ENCODE data around the gene EFEMP1.

EFEMP1 gene

DNA sequence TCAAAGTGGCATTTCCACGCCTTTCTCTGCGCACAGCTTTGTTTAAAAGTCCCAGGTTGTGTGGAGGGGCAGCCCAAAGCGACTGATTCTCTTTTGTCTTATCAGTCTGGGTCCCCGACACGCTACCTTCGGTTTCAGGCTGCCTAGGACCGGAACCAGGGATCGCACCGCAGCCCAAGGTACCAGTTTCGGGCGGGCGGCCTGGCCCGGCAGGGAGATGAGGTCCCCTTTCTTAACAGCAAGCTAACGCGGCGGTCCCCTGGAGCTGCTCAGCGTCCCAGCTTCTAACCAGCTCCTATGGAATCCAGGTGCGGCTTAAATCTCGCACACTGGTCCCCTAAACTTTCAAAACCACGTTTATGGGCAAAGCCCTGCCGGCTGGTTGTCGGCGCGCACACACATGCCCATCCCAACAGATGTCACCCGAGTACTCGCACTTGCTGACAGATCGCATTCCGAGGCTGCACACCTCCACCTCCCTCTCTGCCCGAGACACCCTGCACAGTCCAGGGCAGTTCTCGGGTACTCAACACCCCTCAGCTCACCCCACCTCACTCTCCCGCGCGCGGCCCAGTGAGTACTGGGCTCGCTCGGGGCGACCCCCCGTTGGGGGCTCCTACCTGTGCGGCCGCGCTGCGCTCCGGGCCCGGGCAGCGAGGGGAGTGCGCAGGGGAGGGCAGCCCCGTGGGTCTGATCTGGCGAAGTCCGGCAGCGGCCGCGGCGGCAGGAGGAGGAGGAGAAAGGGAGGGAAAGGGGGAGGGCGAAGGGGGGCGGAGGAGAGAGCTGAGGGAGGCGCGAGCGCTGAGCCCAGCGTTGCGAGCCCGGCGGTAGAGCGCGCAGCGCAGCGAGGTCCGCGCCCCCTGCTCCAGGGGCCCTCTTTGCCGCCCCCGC is at the start of gene EFEMP1:
Gene EFEMP1, minus strand, starts transcription at position 692 of the 891 bp plus-strand sequence. CDS start 1,342 bp downstream, outside the sequence.
- Mint-ChIP-seq H3K4me3 (no peak within 1 kb of the TSS), H3K27me3 (peaks cover 31% of the 10 kb centered on the region), H3K36me3 (ENCODE audit: insufficient read depth) (no peaks in the 10 kb centered on the region), H3K4me1 (no peaks in the 10 kb centered on the region), H3K27ac (ENCODE audit: low read depth) (no peak within 1 kb of the TSS), H3K9me3 (no peaks in the 10 kb centered on the region)
- ATAC-seq (replicated peaks; ENCODE audit: extremely low read depth, poor library complexity, severe bottlenecking) (no peak), DNase-seq (ENCODE audit: low spot score in 2 of 2) (no peak)

DNA sequence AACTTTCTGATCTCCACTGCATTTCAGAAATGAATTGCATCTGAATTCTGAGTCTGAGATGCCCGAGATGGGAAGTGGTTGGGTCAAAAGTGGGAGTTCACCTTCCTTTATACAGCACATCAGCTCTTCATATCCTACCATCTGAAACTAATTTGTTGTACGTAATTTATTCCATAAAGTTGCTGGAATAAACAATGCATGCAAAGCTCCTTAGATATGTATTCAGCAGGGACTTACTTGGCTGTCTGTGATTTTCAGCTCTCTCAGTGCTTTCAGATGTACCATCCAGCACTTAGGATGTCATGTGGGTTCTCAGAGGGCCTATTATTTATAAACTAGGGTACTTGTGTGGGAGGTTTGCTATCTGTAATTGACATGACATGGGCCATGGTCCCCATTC is 46.9 kb upstream of the EFEMP1 start:
- DNase-seq (ENCODE audit: low spot score in 2 of 2) = no peak
- ATAC-seq (replicated peaks; ENCODE audit: extremely low read depth, poor library complexity, severe bottlenecking) = no peak
- Mint-ChIP-seq H3K27me3 (no peaks in the 10 kb centered on the region), H3K27ac (ENCODE audit: low read depth) (no peak overlapping the region), H3K4me1 (no peaks in the 10 kb centered on the region), H3K4me3 (no peak overlapping the region), H3K36me3 (ENCODE audit: insufficient read depth) (no peaks in the 10 kb centered on the region), H3K9me3 (no peaks in the 10 kb centered on the region)

DNA sequence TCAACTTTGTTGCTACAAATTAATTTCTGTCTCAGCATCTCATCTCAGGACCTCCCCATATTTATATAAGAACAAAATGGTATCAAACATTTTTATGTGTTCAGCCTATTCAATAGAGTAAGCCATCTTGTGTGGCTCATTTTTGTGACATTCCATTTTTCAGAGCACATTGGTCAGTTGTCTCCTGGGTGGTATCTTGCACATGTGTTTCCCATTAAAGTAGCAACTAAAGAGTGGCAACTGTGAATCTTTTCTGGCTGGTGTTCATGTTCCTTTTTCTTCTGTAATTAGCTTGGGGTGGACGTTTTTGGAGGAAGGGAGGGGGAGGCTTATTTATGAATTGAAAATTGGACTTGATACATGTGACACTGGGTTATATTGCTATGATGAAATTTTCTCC is 45.4 kb upstream of the EFEMP1 start:
- ATAC-seq (replicated peaks; ENCODE audit: extremely low read depth, poor library complexity, severe bottlenecking) = no peak
- no peak for DNase-seq (ENCODE audit: low spot score in 2 of 2)
- no peaks in the 10 kb centered on the region for H3K9me3 Mint-ChIP-seq
- H3K27me3 Mint-ChIP-seq = no peaks in the 10 kb centered on the region
- no peak overlapping the region for H3K4me3 Mint-ChIP-seq
- no peaks in the 10 kb centered on the region for H3K36me3 Mint-ChIP-seq (ENCODE audit: insufficient read depth)
- H3K27ac Mint-ChIP-seq (ENCODE audit: low read depth) = no peak overlapping the region
- no peaks in the 10 kb centered on the region for H3K4me1 Mint-ChIP-seq

- H3K9me3 Mint-ChIP-seq = no peaks in the 10 kb centered on the region
- H3K27ac Mint-ChIP-seq (ENCODE audit: low read depth) = no peak overlapping the region
- no peaks in the 10 kb centered on the region for H3K36me3 Mint-ChIP-seq (ENCODE audit: insufficient read depth)
- no peak overlapping the region for H3K4me3 Mint-ChIP-seq
- H3K4me1 Mint-ChIP-seq = no peaks in the 10 kb centered on the region
- DNase-seq (ENCODE audit: low spot score in 2 of 2) (no peak), ATAC-seq (replicated peaks; ENCODE audit: extremely low read depth, poor library complexity, severe bottlenecking) (no peak)
- no peaks in the 10 kb centered on the region for H3K27me3 Mint-ChIP-seq
Observed at GRCh38 chr2:55966401-55967118, 43.0 kb upstream of the EFEMP1 start.

DNA sequence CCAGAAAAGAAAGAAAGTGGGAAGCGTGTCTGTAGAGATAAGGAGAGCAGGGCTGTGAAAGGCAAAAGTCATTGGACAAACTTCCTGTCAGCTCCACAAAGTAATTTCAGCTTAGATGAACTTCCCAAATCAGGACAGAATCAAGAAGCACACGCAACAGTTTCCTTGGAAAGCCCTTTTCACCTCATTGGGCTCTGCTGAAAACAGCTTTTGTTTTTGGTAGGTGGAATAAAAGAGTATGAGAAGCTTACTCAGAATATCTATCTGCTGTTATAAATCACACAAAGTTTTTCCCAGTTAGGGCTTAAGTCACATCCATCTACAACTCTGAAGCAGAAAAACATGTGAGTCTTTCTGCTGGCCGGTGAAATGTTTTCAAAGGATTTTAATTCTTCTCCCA is 42.4 kb upstream of the EFEMP1 start:
- Mint-ChIP-seq H3K36me3 (ENCODE audit: insufficient read depth) (no peaks in the 10 kb centered on the region), H3K4me1 (no peaks in the 10 kb centered on the region), H3K4me3 (no peak overlapping the region), H3K27me3 (no peaks in the 10 kb centered on the region), H3K9me3 (no peaks in the 10 kb centered on the region), H3K27ac (ENCODE audit: low read depth) (no peak overlapping the region)
- DNase-seq (ENCODE audit: low spot score in 2 of 2) (no peak), ATAC-seq (replicated peaks; ENCODE audit: extremely low read depth, poor library complexity, severe bottlenecking) (no peak)

- Mint-ChIP-seq H3K27me3 (no peaks in the 10 kb centered on the region), H3K36me3 (ENCODE audit: insufficient read depth) (no peaks in the 10 kb centered on the region), H3K4me1 (no peaks in the 10 kb centered on the region), H3K27ac (ENCODE audit: low read depth) (no peak overlapping the region), H3K9me3 (no peaks in the 10 kb centered on the region), H3K4me3 (no peak overlapping the region)
- ATAC-seq (replicated peaks; ENCODE audit: extremely low read depth, poor library complexity, severe bottlenecking) (no peak), DNase-seq (ENCODE audit: low spot score in 2 of 2) (no peak)
Observed at GRCh38 chr2:55965276-55965675, 41.7 kb upstream of the EFEMP1 start.

DNA sequence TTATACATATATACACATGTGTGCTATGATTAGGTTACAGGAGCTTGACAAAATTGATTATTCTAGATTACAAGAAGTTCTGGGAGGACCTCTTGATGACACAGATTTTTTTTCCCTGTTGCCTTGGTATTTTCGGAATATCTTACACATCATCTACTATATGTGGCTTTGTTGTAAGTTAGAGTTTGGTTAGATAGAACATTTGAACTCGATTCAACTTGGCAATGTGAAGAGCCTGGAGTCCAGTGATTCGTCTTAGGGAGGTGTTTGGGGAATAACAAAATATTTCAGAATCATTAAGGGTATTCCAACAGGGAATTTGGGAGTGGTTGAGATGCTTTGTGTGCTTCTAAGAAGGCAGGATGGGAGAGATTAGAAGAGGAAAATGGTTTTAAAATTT is 39.3 kb upstream of the EFEMP1 start:
- Mint-ChIP-seq H3K9me3 (no peaks in the 10 kb centered on the region), H3K36me3 (ENCODE audit: insufficient read depth) (no peaks in the 10 kb centered on the region), H3K4me3 (no peak overlapping the region), H3K27me3 (no peaks in the 10 kb centered on the region), H3K27ac (ENCODE audit: low read depth) (no peak overlapping the region), H3K4me1 (no peaks in the 10 kb centered on the region)
- no peak for ATAC-seq (replicated peaks; ENCODE audit: extremely low read depth, poor library complexity, severe bottlenecking)
- no peak for DNase-seq (ENCODE audit: low spot score in 2 of 2)

DNA sequence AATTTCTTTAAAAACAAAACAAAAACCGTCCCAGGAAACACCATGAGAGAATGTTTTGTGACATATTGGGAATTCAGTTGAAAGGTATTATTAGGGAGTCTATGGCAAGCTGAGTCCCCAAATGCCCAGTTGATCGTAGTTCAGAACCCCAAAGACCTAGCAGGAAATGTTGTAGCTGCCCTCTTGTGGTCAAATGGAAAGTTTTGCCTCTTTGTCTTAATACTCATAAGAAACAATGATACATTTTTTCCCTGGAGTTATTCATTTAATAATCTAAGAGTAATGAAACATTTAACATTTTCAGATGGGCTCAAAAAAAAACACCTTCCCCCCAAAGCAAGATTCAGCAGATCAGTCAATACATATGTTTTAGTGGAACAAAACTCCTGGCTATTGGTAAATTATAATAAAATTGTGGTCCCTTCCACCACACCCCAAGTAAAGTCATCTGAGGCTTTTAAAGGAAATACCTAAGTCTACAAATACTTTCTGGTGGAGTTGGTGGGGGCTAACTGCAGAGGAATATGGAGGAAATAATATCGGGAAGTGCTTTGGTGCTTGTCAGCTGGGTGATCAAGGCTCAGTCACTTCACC is 37.8 kb upstream of the EFEMP1 start:
- DNase-seq (ENCODE audit: low spot score in 2 of 2) (no peak), ATAC-seq (replicated peaks; ENCODE audit: extremely low read depth, poor library complexity, severe bottlenecking) (no peak)
- Mint-ChIP-seq H3K4me1 (no peaks in the 10 kb centered on the region), H3K27ac (ENCODE audit: low read depth) (no peak overlapping the region), H3K36me3 (ENCODE audit: insufficient read depth) (no peaks in the 10 kb centered on the region), H3K27me3 (no peaks in the 10 kb centered on the region), H3K4me3 (no peak overlapping the region), H3K9me3 (no peaks in the 10 kb centered on the region)

GRCh38 chr2:55958756-55959155 is 35.2 kb upstream of the EFEMP1 start:
- H3K27me3 Mint-ChIP-seq = no peaks in the 10 kb centered on the region
- no peak overlapping the region for H3K27ac Mint-ChIP-seq (ENCODE audit: low read depth)
- ATAC-seq (replicated peaks; ENCODE audit: extremely low read depth, poor library complexity, severe bottlenecking) (no peak), DNase-seq (ENCODE audit: low spot score in 2 of 2) (no peak)
- no peaks in the 10 kb centered on the region for H3K4me1 Mint-ChIP-seq
- H3K9me3 Mint-ChIP-seq = no peaks in the 10 kb centered on the region
- no peaks in the 10 kb centered on the region for H3K36me3 Mint-ChIP-seq (ENCODE audit: insufficient read depth)
- no peak overlapping the region for H3K4me3 Mint-ChIP-seq

DNA sequence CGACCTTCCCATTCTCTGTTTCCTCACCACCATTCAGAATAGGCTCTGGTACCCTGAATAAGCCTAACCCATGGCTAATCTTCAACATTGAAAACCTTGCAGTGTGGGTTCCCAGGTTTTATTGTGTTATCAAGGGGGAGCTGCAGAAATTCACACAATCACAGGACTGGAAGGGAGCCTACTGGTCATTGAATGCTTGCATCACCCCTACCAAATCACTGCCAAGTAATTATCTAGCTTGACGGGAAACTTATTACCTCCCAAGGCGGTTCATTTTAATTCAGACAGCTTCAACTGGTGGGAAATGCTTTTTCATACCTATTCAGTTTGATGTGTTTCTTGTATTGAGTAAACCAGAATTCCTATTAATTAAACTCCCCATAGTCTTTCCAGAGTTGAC is 33.6 kb upstream of the EFEMP1 start:
- no peak for DNase-seq (ENCODE audit: low spot score in 2 of 2)
- Mint-ChIP-seq H3K4me1 (no peaks in the 10 kb centered on the region), H3K36me3 (ENCODE audit: insufficient read depth) (no peaks in the 10 kb centered on the region), H3K4me3 (no peak overlapping the region), H3K27me3 (no peaks in the 10 kb centered on the region), H3K27ac (ENCODE audit: low read depth) (no peak overlapping the region), H3K9me3 (no peaks in the 10 kb centered on the region)
- no peak for ATAC-seq (replicated peaks; ENCODE audit: extremely low read depth, poor library complexity, severe bottlenecking)

- DNase-seq (ENCODE audit: low spot score in 2 of 2) = no peak
- no peaks in the 10 kb centered on the region for H3K36me3 Mint-ChIP-seq (ENCODE audit: insufficient read depth)
- H3K27me3 Mint-ChIP-seq = no peaks in the 10 kb centered on the region
- H3K27ac Mint-ChIP-seq (ENCODE audit: low read depth) = no peak overlapping the region
- no peak overlapping the region for H3K4me3 Mint-ChIP-seq
- H3K9me3 Mint-ChIP-seq = peaks cover 9% of the 10 kb centered on the region
- no peak for ATAC-seq (replicated peaks; ENCODE audit: extremely low read depth, poor library complexity, severe bottlenecking)
- no peaks in the 10 kb centered on the region for H3K4me1 Mint-ChIP-seq
Observed at GRCh38 chr2:55954306-55955035, 30.9 kb upstream of the EFEMP1 start.

DNA sequence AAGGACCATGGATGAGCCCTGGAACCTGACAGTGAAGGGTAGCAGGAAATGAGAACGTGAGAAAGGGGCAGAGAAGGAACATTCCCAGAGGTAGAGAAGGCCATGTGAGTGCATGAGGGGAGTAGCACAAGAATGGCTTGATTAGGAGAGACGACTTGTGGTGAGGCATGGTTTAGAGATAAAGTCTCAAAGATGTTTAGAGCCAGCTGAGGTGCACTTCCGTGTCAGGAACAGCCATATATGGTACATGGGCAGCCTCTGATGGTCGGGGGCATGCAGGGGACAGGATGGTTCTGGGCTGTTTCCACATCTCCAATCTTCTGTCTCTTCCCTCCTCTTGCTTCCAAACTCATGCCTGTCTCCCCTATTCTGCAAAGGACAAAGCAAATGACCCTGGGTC is 28.8 kb upstream of the EFEMP1 start:
- Mint-ChIP-seq H3K27ac (ENCODE audit: low read depth) (no peak overlapping the region), H3K4me3 (no peak overlapping the region), H3K27me3 (no peaks in the 10 kb centered on the region), H3K36me3 (ENCODE audit: insufficient read depth) (no peaks in the 10 kb centered on the region), H3K4me1 (no peaks in the 10 kb centered on the region), H3K9me3 (peaks cover 9% of the 10 kb centered on the region)
- ATAC-seq (replicated peaks; ENCODE audit: extremely low read depth, poor library complexity, severe bottlenecking) (no peak), DNase-seq (ENCODE audit: low spot score in 2 of 2) (no peak)
